ENCODE measurements around the gene PTDSS2.
A peak's percentile ranks its signal among the peaks of the same experiment; 100 is the strongest.
"Not testable (repeated sequence)": the region's sequence is repeated elsewhere in the genome, so short reads cannot be mapped to it uniquely, and the experiment has no call there.

PTDSS2 gene

GRCh38 chr11:434999-435740 is 14.9 kb upstream of the PTDSS2 start:
- not testable (repeated sequence) for H3K9ac ChIP-seq (ENCODE audit: low read depth, low read length); H3K4me3 ChIP-seq (ENCODE audit: low read length); H3K9me3 ChIP-seq (ENCODE audit: insufficient read depth, low read depth, low read length); H3K27ac ChIP-seq (ENCODE audit: low read depth, low read length); H3K4me1 ChIP-seq (ENCODE audit: insufficient read depth, low read length); H3K27me3 ChIP-seq (ENCODE audit: insufficient read depth, low read length); H3K36me3 ChIP-seq (ENCODE audit: insufficient read depth, low read length)
- WGBS, result 100% methylated on average over 1 of the region's 1 CpG

GRCh38 chr11:437228-437870 is 12.7 kb upstream of the PTDSS2 start:
- Histone ChIP-seq H3K36me3 (ENCODE audit: insufficient read depth, low read length) (no peaks in the 10 kb centered on the region), H3K4me3 (ENCODE audit: low read length) (no peak overlapping the region), H3K27ac (ENCODE audit: low read depth, low read length) (no peak overlapping the region), H3K4me1 (ENCODE audit: insufficient read depth, low read length) (no peaks in the 10 kb centered on the region), H3K27me3 (ENCODE audit: insufficient read depth, low read length) (no peaks in the 10 kb centered on the region), H3K9me3 (ENCODE audit: insufficient read depth, low read depth, low read length) (no peaks in the 10 kb centered on the region), H3K9ac (ENCODE audit: low read depth, low read length) (no peak overlapping the region)
- WGBS, result 85% methylated on average over 17 of the region's 17 CpGs

- no peak overlapping the region for H3K4me3 ChIP-seq (ENCODE audit: low read length)
- H3K9me3 ChIP-seq (ENCODE audit: insufficient read depth, low read depth, low read length), result no peaks in the 10 kb centered on the region
- no peak overlapping the region for H3K9ac ChIP-seq (ENCODE audit: low read depth, low read length)
- H3K36me3 ChIP-seq (ENCODE audit: insufficient read depth, low read length), result no peaks in the 10 kb centered on the region
- WGBS, result 89% methylated on average over 20 of the region's 21 CpGs
- no peak overlapping the region for H3K27ac ChIP-seq (ENCODE audit: low read depth, low read length)
- H3K27me3 ChIP-seq (ENCODE audit: insufficient read depth, low read length), result no peaks in the 10 kb centered on the region
- no peaks in the 10 kb centered on the region for H3K4me1 ChIP-seq (ENCODE audit: insufficient read depth, low read length)
Measured at GRCh38 chr11:438101-438844, 11.8 kb upstream of the PTDSS2 start.

- Histone ChIP-seq H3K4me3 (ENCODE audit: low read length) (no peak overlapping the region), H3K27me3 (ENCODE audit: insufficient read depth, low read length) (no peaks in the 10 kb centered on the region), H3K9me3 (ENCODE audit: insufficient read depth, low read depth, low read length) (no peaks in the 10 kb centered on the region), H3K27ac (ENCODE audit: low read depth, low read length) (no peak overlapping the region), H3K36me3 (ENCODE audit: insufficient read depth, low read length) (no peaks in the 10 kb centered on the region), H3K4me1 (ENCODE audit: insufficient read depth, low read length) (no peaks in the 10 kb centered on the region), H3K9ac (ENCODE audit: low read depth, low read length) (no peak overlapping the region)
- WGBS, result 92% methylated on average over 23 of the region's 23 CpGs
Measured at GRCh38 chr11:439315-440064, 10.6 kb upstream of the PTDSS2 start.

GRCh38 chr11:440065-441042 is 9.7 kb upstream of the PTDSS2 start:
- no peaks in the 10 kb centered on the region for H3K27me3 ChIP-seq (ENCODE audit: insufficient read depth, low read length)
- H3K27ac ChIP-seq (ENCODE audit: low read depth, low read length), result no peak overlapping the region
- H3K9me3 ChIP-seq (ENCODE audit: insufficient read depth, low read depth, low read length), result no peaks in the 10 kb centered on the region
- H3K4me1 ChIP-seq (ENCODE audit: insufficient read depth, low read length), result no peaks in the 10 kb centered on the region
- 95% methylated on average over 27 of the region's 27 CpGs for WGBS
- H3K4me3 ChIP-seq (ENCODE audit: low read length), result no peak overlapping the region
- H3K9ac ChIP-seq (ENCODE audit: low read depth, low read length), result no peak overlapping the region
- no peaks in the 10 kb centered on the region for H3K36me3 ChIP-seq (ENCODE audit: insufficient read depth, low read length)

GRCh38 chr11:441043-441417 is 9.0 kb upstream of the PTDSS2 start:
- 83% methylated on average over 13 of the region's 13 CpGs for WGBS

GRCh38 chr11:441418-442274 is 8.4 kb upstream of the PTDSS2 start, which contains the start of gene ANO9:
TSS of gene ANO9 (minus strand) at chr11:442011. CDS start at chr11:441926, 85 bp downstream.
- Histone ChIP-seq H3K9ac (ENCODE audit: low read depth, low read length) (no peak within 1 kb of the TSS), H3K27ac (ENCODE audit: low read depth, low read length) (no peak within 1 kb of the TSS), H3K4me3 (ENCODE audit: low read length) (peak within 1 kb of the TSS; percentile 46), H3K36me3 (ENCODE audit: insufficient read depth, low read length) (no peaks in the 10 kb centered on the region), H3K9me3 (ENCODE audit: insufficient read depth, low read depth, low read length) (no peaks in the 10 kb centered on the region), H3K4me1 (ENCODE audit: insufficient read depth, low read length) (no peaks in the 10 kb centered on the region), H3K27me3 (ENCODE audit: insufficient read depth, low read length) (no peaks in the 10 kb centered on the region)
- WGBS, result 36% methylated on average over 35 of the region's 35 CpGs

More at GRCh38 chr11:441043-441417, 9.0 kb upstream of the PTDSS2 start:
- Histone ChIP-seq H3K9ac (ENCODE audit: low read depth, low read length) (no peak overlapping the region), H3K9me3 (ENCODE audit: insufficient read depth, low read depth, low read length) (no peaks in the 10 kb centered on the region), H3K36me3 (ENCODE audit: insufficient read depth, low read length) (no peaks in the 10 kb centered on the region), H3K4me3 (ENCODE audit: low read length) (no peak overlapping the region; the same call in 1 of the 2 replicates), H3K27ac (ENCODE audit: low read depth, low read length) (no peak overlapping the region), H3K27me3 (ENCODE audit: insufficient read depth, low read length) (no peaks in the 10 kb centered on the region), H3K4me1 (ENCODE audit: insufficient read depth, low read length) (no peaks in the 10 kb centered on the region)

GRCh38 chr11:442611-443081 is 7.4 kb upstream of the PTDSS2 start:
- Histone ChIP-seq H3K9ac (ENCODE audit: low read depth, low read length) (no peak overlapping the region), H3K27me3 (ENCODE audit: insufficient read depth, low read length) (no peaks in the 10 kb centered on the region), H3K4me3 (ENCODE audit: low read length) (no peak overlapping the region), H3K27ac (ENCODE audit: low read depth, low read length) (no peak overlapping the region), H3K36me3 (ENCODE audit: insufficient read depth, low read length) (no peaks in the 10 kb centered on the region), H3K4me1 (ENCODE audit: insufficient read depth, low read length) (no peaks in the 10 kb centered on the region), H3K9me3 (ENCODE audit: insufficient read depth, low read depth, low read length) (no peaks in the 10 kb centered on the region)
- WGBS, result 82% methylated on average over 16 of the region's 16 CpGs

GRCh38 chr11:443542-444199 is 6.4 kb upstream of the PTDSS2 start:
- H3K9ac ChIP-seq (ENCODE audit: low read depth, low read length), result no peak overlapping the region
- 0 out of 2 replicates have a peak, but pooled peaks cover under 1% of the 10 kb centered on the region for H3K4me1 ChIP-seq (ENCODE audit: insufficient read depth, low read length)
- no peaks in the 10 kb centered on the region for H3K36me3 ChIP-seq (ENCODE audit: insufficient read depth, low read length)
- H3K27ac ChIP-seq (ENCODE audit: low read depth, low read length), result no peak overlapping the region
- no peaks in the 10 kb centered on the region for H3K9me3 ChIP-seq (ENCODE audit: insufficient read depth, low read depth, low read length)
- no peaks in the 10 kb centered on the region for H3K27me3 ChIP-seq (ENCODE audit: insufficient read depth, low read length)
- no peak overlapping the region for H3K4me3 ChIP-seq (ENCODE audit: low read length)
- WGBS, result 88% methylated on average over 16 of the region's 16 CpGs

Data from HUES64 (cell line).